Adrenal gland (tissue), 12 donors: ENCODE results near the gene TP53I11. TPM values are rescaled to one million over a fixed set of nuclear protein-coding genes. Genes with fewer than 3 reads are reported as not detected.

Experiments
- DNase-seq, 7 donors: peaks; one replicate each; pipeline ENCODE4 v3.0.0-alpha.2; 2019 to 2020
- H3K27ac ChIP-seq, 5 donors: fragments of 200-600 bp; sonication (generic) in 4 of 5; 1 replicate in 3 of 5; 2 replicates in 2 of 5; pipeline versions ENCODE4 v1.5.1 to v1.8.0; 2016 to 2020; ENCODE audit warnings: mild to moderate bottlenecking in 1 of 5
- H3K27me3 ChIP-seq: fragments of 200-600 bp; 2 replicates; pipeline ENCODE4 v1.8.0; 2021
- H3K36me3 ChIP-seq, 2 donors: fragments of 200-600 bp; replicated peaks in 1 of 2; 1 replicate in 1 of 2; 2 replicates in 1 of 2; pipeline versions ENCODE4 v1.5.1 to v1.8.0; 2018 to 2022
- H3K4me1 ChIP-seq, 2 donors: fragments of 200-600 bp; replicated peaks in 1 of 2; 1 replicate in 1 of 2; 2 replicates in 1 of 2; pipeline versions ENCODE4 v1.5.1 to v1.8.0; 2018 to 2021
- H3K4me3 ChIP-seq, 4 donors: fragments of 200-600 bp; sonication (generic) in 3 of 4; one replicate each; pipeline ENCODE4 v1.5.1; 2016 to 2018
- H3K9me3 ChIP-seq, 3 donors: fragments of 200-600 bp; sonication (generic) in 1 of 3; replicated peaks in 1 of 3; 1 replicate in 2 of 3; 2 replicates in 1 of 3; pipeline versions ENCODE4 v1.5.1 to v1.8.0; 2016 to 2021
- CTCF ChIP-seq, 6 experiments: fragments of 450-650 bp in 4 of 6; fragments of 200-600 bp in 2 of 6; sonication (generic) in 1 of 6; IDR thresholded peaks; 1 replicate in 5 of 6; 2 replicates in 1 of 6; pipeline versions ENCODE4 v1.5.1 to v1.8.0; 2016 to 2021; ENCODE audit warnings: antibody characterized with exemption in 6 of 6, mild to moderate bottlenecking in 2 of 6, moderate library complexity in 1 of 6
- POLR2A ChIP-seq, 2 donors: fragments of 450-650 bp; IDR thresholded peaks; one replicate each; pipeline ENCODE4 v1.6.1; 2017; ENCODE audit warnings: antibody characterized with exemption in 2 of 2, mild to moderate bottlenecking in 2 of 2, moderate library complexity in 1 of 2
- WGBS, 4 donors: extraction: QIAGEN DNeasy Blood & Tissue Kit in 2 of 4; methylation state at CpG; one replicate each; pipeline versions ENCODE4 v1.1.5 to v1.1.7; 2013 to 2017; 5-methylcytosine and 5-hydroxymethylcytosine counted together
- intact Hi-C, 2 donors: fragments of 100-400 bp; cut with DNase I; formaldehyde crosslinking; loops; one replicate each; pipeline versions ENCODE4 v1.14.1 to v1.15.0; 2022 to 2023
- polyA plus RNA-seq, 3 donors: library from polyadenylated mRNA; stranded (reverse); fragments of 200-250 nt in 2 of 3; fragments of 350-450 nt in 1 of 3; fragmentation: Illumina TruSeq in 1 of 3; extraction: RNeasy Lipid Tissue Mini Kit (QIAGEN cat#74804) in 1 of 3; gene quantifications; one replicate each; pipeline ENCODE4 v1.2.3, GENCODE V29; 2013 to 2014
- total RNA-seq, 9 donors: library from RNA; depleted of rRNA in 4 of 9; stranded (reverse); fragments of >200 nt in 4 of 9; fragments of 120-200 nt in 1 of 9; fragmentation: NEBNext Ultra II Directional in 1 of 9; extraction: Animal tissue kit (Norgen Biotek cat#: 25700) in 1 of 9; gene quantifications; one replicate each; pipeline versions ENCODE4 v1.1.0 to v1.2.4, GENCODE V29; 2013 to 2023
- donor health status: healthy with polysubstance abuse.
- donor health status: Bipolar disorder and iron deficiency.
- donor health status: DM: yes; HTN: yes; CAD: no.
- donor health status: DM: no; HTN: no; CAD: no.
- donor health status: DM: no; HTN: no; CAD: no.
- donor health status: DM: yes; HTN: yes; CAD: no.

The TP53I11 gene
- total and polyA plus RNA-seq, 12 donors, result 3.5 to 55.7 (median 31.0) TPM

- Histone ChIP-seq H3K27me3 (no peaks in the 10 kb centered on the region), H3K27ac (peak overlapping the region in 1 of 5 donors; percentile 21), H3K9me3 (no peaks in the 10 kb centered on the region), H3K36me3 (peaks cover 0 to 9% of the 10 kb centered on the region in 2 donors), H3K4me1 (peaks cover 0 to 18% of the 10 kb centered on the region in 2 donors), H3K4me3 (no peak overlapping the region)
- no peak for TF ChIP-seq POLR2A (IDR thresholded peaks at IDR 0.05)
- TF ChIP-seq CTCF (IDR thresholded peaks at IDR 0.05), result no peak
- intact Hi-C loops, result loop anchor here (2.0 to 10.0 kb wide), 4 partner anchors 183 to 356 kb away; partner anchors contain the start of genes CD82 (in 1 of the 2) and TSPAN18 (in 1 of the 2)
- 81 to 85% (median 82%) methylated on average over 9 of the region's 9 CpGs for WGBS, 4 donors
- no peak for DNase-seq
These were observed 40.1 kb downstream of the TP53I11 start for GRCh38 chr11:44910591-44910990.

- Histone ChIP-seq H3K4me1 (peaks cover 0 to 18% of the 10 kb centered on the region in 2 donors), H3K27me3 (no peaks in the 10 kb centered on the region), H3K27ac (no peak overlapping the region), H3K4me3 (no peak overlapping the region), H3K36me3 (no peaks in the 10 kb centered on the region), H3K9me3 (no peaks in the 10 kb centered on the region)
- no peak for DNase-seq
- TF ChIP-seq POLR2A (IDR thresholded peaks at IDR 0.05), result no peak
- no peak for TF ChIP-seq CTCF (IDR thresholded peaks at IDR 0.05)
- intact Hi-C loops, result loop anchor here in 1 of 2 donors (2.0 kb wide), 1 partner anchor 285 kb away; no protein-coding TSS in a partner anchor
- WGBS, 4 donors, result 89 to 99% (median 94%) methylated on average over 6 to 14 of the region's 14 CpGs
These were observed 41.1 kb downstream of the TP53I11 start for GRCh38 chr11:44909557-44909956.

- no peak overlapping the region for H3K27ac ChIP-seq
- H3K27me3 ChIP-seq, result no peaks in the 10 kb centered on the region
- no peaks in the 10 kb centered on the region for H3K36me3 ChIP-seq
- no peak for TF ChIP-seq POLR2A (IDR thresholded peaks at IDR 0.05)
- no peak for TF ChIP-seq CTCF (IDR thresholded peaks at IDR 0.05)
- no peak for DNase-seq
- H3K4me1 ChIP-seq, result peaks cover 0 to 23% of the 10 kb centered on the region in 2 donors
- no peak overlapping the region for H3K4me3 ChIP-seq
- 60 to 73% (median 71%) methylated on average over 4 to 5 of the region's 5 CpGs for WGBS, 4 donors
- H3K9me3 ChIP-seq, result no peaks in the 10 kb centered on the region
- intact Hi-C loops, result no loop called here
These were observed 44.0 kb downstream of the TP53I11 start for GRCh38 chr11:44906649-44907048.

GRCh38 chr11:44905131-44905866, 45.4 kb downstream of the TP53I11 start:
- no peak for DNase-seq
- H3K9me3 ChIP-seq, result no peaks in the 10 kb centered on the region
- peaks cover 0 to 19% of the 10 kb centered on the region in 2 donors for H3K4me1 ChIP-seq
- no peaks in the 10 kb centered on the region for H3K36me3 ChIP-seq
- no peak for TF ChIP-seq CTCF (IDR thresholded peaks at IDR 0.05)
- TF ChIP-seq POLR2A (IDR thresholded peaks at IDR 0.05), result no peak
- H3K4me3 ChIP-seq, result no peak overlapping the region
- no peak overlapping the region for H3K27ac ChIP-seq
- intact Hi-C loops, result no loop called here
- no peaks in the 10 kb centered on the region for H3K27me3 ChIP-seq
- WGBS, 4 donors, result 85 to 90% (median 87%) methylated on average over 9 of the region's 9 CpGs
